ENCODE results near the gene CNGA3.

CNGA3 gene

GRCh38 chr2:98374286-98374685, 28.0 kb downstream of the CNGA3 start:
- H3K4me3 ChIP-seq (ENCODE audit: low read depth, low read length) = no peak overlapping the region
- no peak for DNase-seq (ENCODE audit: low read depth)

GRCh38 chr2:98374958-98375570, 28.8 kb downstream of the CNGA3 start:
- DNase-seq (ENCODE audit: low read depth) = no peak
- H3K4me3 ChIP-seq (ENCODE audit: low read depth, low read length) = no peak overlapping the region

GRCh38 chr2:98376301-98376910, 30.1 kb downstream of the CNGA3 start:
- no peak overlapping the region for H3K4me3 ChIP-seq (ENCODE audit: low read depth, low read length)
- no peak for DNase-seq (ENCODE audit: low read depth)

DNA sequence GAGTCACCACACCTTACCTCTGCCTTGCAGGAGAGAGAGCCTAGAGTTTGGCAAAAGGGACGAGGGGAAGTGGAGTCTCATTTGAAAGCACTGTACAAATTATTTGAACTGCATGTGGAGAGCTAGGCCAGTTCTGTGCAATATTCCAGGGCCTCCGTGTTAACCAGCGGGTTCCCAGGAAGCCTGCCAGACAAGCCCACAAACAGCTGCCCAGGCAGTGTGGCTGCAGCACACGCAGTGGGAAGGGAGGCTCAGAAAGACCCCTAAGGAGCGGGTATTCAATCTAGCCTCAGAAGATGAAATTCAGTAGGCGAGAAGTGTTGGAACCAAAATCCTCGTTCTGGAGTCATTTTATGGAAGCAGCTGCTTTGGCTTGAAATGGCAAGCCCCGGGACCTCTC, 30.7 kb downstream of the CNGA3 start:
- DNase-seq (ENCODE audit: low read depth) = peak; percentile 17
- no peak overlapping the region for H3K4me3 ChIP-seq (ENCODE audit: low read depth, low read length)

GRCh38 chr2:98377544-98377943, 31.3 kb downstream of the CNGA3 start:
- DNase-seq (ENCODE audit: low read depth) = no peak
- H3K4me3 ChIP-seq (ENCODE audit: low read depth, low read length) = no peak overlapping the region

DNA sequence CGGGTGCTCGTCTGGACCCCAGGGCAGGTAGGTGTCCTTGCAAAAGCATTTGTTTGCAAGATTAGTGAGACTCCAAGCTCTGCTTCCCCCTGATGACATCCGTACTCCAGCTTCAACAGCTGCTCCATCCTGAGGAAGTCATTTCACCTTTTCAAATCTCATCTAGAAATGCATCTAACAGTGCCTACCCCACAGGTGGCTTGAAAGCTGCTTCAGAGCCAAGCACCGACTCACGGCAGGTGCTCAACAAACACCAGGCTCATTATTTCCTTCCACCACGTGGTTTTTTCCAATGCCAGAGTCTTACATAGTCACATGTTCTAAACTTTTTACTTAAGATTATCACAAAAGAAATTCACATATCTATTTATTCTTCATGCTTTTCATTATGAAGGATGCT, 31.9 kb downstream of the CNGA3 start:
- DNase-seq (ENCODE audit: low read depth) = no peak
- H3K4me3 ChIP-seq (ENCODE audit: low read depth, low read length) = no peak overlapping the region

DNA sequence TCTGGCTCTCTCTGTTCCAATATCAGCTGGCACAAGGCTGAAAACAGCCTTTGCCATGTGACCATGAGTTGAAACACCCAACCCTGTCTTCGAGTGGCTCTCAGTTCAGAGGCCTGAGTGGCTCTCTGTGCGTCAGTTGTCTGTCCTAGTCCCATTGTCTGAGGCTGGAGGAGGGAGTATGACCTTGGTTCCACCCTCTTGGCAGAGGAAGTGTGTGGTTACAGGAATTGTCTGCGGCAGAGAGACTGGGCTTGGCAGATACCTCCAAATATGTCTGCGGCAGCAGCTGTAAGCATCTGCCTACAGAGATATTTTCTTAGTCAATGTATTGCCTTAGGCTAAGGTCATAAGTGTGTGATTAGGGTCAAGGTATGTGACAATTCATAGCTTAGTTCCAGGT, 32.6 kb downstream of the CNGA3 start:
- H3K4me3 ChIP-seq (ENCODE audit: low read depth, low read length) = no peak overlapping the region
- DNase-seq (ENCODE audit: low read depth) = peak; percentile 36

GRCh38 chr2:98379311-98380202, 33.3 kb downstream of the CNGA3 start:
- no peak overlapping the region for H3K4me3 ChIP-seq (ENCODE audit: low read depth, low read length)
- no peak for DNase-seq (ENCODE audit: low read depth)

DNA sequence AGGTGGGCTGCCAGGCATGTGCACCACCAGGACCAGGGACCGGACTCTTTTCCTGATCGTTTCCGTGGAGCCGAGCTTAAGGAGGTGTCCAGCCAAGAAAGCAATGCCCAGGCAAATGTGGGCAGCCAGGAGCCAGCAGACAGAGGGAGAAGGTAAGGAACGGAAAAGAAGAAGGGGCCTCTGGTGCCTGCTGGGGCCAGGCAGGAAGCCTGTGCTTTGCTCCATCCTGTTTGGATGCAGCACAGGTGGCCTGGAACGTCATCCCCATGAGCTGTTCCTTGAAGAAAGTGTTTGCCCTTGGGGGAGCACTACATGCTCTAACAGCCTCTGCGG, 33.9 kb downstream of the CNGA3 start:
- no peak overlapping the region for H3K4me3 ChIP-seq (ENCODE audit: low read depth, low read length)

DNA sequence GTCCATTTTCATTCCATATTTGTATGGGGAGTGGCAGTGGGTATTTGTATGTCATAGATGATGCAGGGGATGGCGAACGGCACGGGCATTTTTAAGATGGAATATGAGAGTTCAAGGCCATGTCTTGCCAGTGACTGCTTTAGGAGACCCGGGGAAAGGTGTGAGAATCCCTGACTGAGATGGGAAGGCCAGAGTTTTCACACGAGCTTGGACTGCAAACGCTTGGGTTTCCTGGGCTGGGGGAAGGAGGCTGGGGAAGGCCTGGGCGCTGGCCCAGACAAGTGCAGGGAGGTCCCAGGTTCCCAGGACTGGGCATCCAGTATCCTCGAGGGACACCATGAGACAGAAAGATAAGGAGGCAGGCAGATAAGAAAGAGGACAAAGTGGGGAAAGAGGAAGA, 35.2 kb downstream of the CNGA3 start:
- DNase-seq (ENCODE audit: low read depth) = no peak
- H3K4me3 ChIP-seq (ENCODE audit: low read depth, low read length) = no peak overlapping the region

More for the DNA sequence above, 33.9 kb downstream of the CNGA3 start:
- DNase-seq (ENCODE audit: low read depth) = no peak

GRCh38 chr2:98382086-98382485, 35.8 kb downstream of the CNGA3 start:
- no peak for DNase-seq (ENCODE audit: low read depth)
- no peak overlapping the region for H3K4me3 ChIP-seq (ENCODE audit: low read depth, low read length)

GRCh38 chr2:98382739-98383138, 36.5 kb downstream of the CNGA3 start:
- no peak overlapping the region for H3K4me3 ChIP-seq (ENCODE audit: low read depth, low read length)
- DNase-seq (ENCODE audit: low read depth) = no peak

DNA sequence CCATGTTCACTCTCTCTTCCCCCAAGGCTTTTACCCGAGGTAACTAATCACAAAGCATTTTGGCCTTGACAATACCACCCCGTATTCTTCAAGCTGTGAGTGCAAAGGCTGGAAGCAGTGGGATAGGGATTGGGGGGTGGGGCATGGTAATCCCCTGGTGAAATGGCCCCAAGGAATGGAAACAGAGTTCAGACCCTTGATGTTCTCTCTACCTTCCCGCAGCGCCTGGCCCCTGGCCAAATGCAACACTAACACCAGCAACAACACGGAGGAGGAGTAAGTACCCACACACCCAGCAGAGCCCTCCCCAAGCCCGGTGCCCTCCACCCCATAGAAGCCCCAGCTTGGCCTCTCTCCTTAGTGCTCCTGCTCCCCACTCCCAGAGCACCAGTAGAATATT, 36.9 kb downstream of the CNGA3 start:
- H3K4me3 ChIP-seq (ENCODE audit: low read depth, low read length) = no peak overlapping the region
- no peak for DNase-seq (ENCODE audit: low read depth)

- H3K4me3 ChIP-seq (ENCODE audit: low read depth, low read length) = no peak overlapping the region
- DNase-seq (ENCODE audit: low read depth) = peak; percentile 22
These were observed 38.9 kb downstream of the CNGA3 start for GRCh38 chr2:98385050-98385699.

- H3K4me3 ChIP-seq (ENCODE audit: low read depth, low read length) = no peak overlapping the region
- no peak for DNase-seq (ENCODE audit: low read depth)
These were observed 41.2 kb downstream of the CNGA3 start for GRCh38 chr2:98387478-98387877.

- DNase-seq (ENCODE audit: low read depth) = no peak
- H3K4me3 ChIP-seq (ENCODE audit: low read depth, low read length) = no peak overlapping the region
These were observed 41.8 kb downstream of the CNGA3 start for GRCh38 chr2:98388081-98388480.

DNA sequence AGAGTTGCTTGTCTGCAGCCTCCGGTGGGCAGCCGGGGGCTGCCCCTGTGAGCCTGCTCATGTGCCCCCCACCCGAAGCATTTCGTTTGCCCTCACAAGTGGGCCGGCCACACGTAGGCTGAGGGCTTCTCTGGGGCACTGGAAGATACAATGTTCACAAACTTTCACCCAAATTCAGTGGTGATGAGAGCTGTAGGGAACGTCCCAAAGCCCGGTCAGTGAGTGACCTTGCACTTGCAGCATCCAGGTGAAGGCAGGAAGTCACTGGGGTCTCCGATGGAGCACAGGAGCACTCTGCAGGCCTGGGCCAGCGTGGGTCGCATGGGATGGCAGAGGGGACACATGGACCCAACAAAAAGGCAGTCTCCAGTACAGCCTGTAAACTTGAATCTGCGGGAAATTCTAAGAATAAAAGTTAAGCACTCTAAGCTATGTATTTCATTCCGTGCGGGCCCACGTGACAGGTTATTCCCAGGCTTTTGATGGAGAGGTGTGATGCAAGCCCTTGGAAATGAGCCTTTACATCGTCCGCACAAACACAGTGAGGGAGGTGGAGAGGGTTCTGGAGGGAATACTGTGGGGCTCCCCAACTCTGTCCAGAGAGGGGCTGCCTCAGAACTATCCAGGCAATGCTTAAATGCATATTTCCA, 42.5 kb downstream of the CNGA3 start:
- no peak overlapping the region for H3K4me3 ChIP-seq (ENCODE audit: low read depth, low read length)
- no peak for DNase-seq (ENCODE audit: low read depth)

GRCh38 chr2:98389251-98389605, 43.0 kb downstream of the CNGA3 start:
- no peak overlapping the region for H3K4me3 ChIP-seq (ENCODE audit: low read depth, low read length)
- no peak for DNase-seq (ENCODE audit: low read depth)

GRCh38 chr2:98390571-98391476, 44.6 kb downstream of the CNGA3 start:
- no peak for DNase-seq (ENCODE audit: low read depth)
- no peak overlapping the region for H3K4me3 ChIP-seq (ENCODE audit: low read depth, low read length)
